HG03159 (cell line): ENCODE results near the gene ZBTB16.
"Not testable (repeated sequence)": the region's sequence is repeated elsewhere in the genome, so short reads cannot be mapped to it uniquely, and the experiment has no call there.

ENCODE experiments used
- ATAC-seq: cut with Tn5 transposase; IDR thresholded peaks from one replicate; pipeline ENCODE4 v1.9.1; 2021; ENCODE audit warnings: mild to moderate bottlenecking, moderate library complexity; ENCODE audit not compliant: unreplicated experiment

Gene ZBTB16

DNA sequence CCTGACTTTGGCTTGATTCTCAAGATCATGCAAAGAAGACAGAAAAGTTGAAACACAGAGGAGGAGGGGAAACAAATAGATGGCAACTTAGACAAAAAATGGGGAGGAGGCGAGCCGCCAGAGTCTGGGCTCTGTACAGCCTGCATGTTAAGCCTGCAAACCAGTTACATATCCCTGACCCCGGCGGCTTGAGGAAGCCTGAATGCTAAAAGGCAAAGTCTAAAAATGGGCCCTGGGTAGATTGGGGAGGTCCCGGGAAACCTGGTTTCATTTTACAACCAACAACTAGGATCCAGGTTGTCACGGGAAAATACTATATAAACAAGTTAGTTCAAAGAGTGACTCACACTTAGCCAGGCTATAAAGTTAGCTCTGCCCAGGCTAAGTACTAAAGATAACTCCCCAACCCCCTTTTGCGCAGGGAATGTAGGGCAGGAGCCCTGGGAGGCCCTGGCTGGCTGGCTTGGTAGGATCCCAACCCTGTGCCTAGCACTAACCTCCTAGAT is 18.8 kb upstream of the ZBTB16 start:
- ATAC-seq, result no peak

DNA sequence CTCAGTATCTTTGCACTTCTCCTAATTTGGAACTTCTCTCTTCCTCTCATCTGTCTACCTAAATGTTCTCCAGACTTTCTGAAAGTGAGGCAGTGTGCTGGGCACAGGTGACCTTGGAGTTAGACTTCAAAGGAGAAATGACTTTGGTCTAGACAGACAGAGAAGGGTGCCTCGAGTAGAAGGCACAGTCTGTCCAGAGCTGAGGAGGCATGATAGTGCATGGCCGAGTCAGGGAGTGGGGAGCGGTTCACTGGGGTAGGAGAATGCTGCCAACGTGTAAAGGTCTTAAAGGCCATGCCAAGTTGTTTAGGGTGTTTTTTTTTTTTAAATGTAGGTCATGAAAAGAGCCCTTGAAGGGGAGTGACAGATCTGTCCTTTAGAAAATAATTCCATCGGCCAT is 17.3 kb upstream of the ZBTB16 start:
- ATAC-seq, result no peak

DNA sequence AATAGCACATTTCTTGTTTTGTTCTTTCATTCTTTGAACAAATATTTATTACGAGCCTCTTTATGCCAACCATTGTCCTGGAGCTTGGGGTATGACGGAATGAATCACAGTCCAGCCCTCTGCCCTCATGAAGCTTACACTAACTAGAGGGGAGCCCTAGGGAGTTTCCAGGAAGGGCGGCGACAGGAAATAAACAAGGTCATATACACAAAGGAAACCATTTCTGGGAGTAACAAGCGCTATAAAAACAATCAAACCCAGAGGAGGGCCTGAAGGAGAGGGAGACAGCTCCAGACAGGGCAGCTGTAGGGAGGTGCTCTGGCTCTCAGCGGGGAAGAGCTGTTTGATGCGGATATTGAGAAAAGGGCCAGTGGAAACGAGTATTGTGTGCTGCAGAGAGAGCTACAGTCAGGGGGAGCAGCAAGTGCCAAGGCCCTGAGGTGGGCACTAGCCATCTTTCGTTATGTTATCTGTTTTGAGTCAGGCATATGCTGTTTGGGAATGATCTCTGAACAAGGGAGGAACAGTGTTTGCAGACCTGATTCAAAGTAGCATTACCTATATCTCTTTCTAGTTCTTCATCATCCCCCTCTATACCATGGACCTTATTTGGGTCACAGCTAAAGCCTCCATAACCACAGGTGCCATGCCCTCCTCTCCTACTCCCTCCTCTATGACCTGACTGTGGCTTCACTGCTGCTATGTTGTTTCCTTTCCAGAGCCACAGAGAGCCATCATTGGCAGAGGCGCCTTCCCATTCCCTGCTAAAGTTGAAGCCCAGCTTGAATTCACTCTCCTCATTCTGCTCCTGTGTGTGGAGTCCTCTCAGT is 15.3 kb upstream of the ZBTB16 start:
- no peak for ATAC-seq

DNA sequence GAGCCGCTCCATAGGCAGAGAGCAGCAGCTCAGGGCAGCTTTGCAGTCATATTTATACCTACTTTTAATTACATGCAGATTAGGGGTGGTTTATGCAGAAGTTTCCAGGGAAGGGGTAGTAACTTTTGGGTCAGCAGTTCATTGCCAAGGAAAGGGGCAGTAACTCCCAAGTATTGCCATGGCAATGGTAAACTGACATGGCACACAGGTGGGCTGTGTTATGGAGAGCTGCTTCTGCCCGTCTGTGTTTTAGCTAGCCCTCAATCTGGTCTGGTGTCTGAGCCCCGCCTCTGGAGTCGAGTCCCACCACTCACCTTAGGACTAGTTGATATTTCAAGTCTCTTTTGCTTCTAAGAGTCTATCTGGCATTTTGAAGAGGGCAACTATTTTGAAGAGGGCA is 12.2 kb upstream of the ZBTB16 start:
- ATAC-seq, result no peak

DNA sequence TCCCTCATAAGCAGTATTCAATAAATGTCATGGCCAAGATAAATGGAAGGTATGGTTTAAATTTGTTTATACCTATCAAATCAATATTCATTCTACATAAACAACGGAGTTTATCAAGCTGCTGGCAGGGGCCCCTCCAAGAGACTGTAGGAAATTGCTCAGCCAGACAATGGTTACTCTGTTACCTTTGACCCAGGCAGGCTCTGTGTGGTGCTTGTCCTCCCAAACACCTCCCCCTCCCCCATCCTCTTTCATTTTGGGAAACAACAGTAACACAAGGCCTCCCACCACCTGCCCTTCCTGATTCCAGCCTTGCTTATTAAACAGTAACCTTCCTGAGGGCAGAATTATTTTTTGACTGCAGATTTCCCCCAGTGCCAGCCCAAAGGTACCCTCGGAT is 10.5 kb upstream of the ZBTB16 start:
- ATAC-seq, result no peak

DNA sequence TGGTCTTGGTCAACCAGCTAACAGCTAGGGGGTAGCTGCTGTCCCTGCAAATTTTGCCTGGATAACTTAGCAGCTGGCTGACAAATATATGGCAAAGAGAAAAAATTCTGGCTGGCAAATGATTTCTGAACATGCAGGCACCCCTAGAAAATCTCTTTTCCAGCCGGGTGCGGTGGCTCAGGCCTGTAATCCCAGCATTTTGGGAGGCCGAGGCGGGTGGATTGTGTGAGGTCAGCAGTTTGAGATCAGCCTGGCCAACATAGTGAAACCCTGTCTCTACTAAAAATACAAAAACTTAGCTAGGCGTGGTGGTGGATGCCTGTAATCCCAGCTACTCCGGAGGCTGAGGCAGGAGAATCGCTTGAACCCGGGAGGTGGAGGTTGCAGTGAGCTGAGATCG is 9.7 kb upstream of the ZBTB16 start:
- not testable (repeated sequence) for ATAC-seq

DNA sequence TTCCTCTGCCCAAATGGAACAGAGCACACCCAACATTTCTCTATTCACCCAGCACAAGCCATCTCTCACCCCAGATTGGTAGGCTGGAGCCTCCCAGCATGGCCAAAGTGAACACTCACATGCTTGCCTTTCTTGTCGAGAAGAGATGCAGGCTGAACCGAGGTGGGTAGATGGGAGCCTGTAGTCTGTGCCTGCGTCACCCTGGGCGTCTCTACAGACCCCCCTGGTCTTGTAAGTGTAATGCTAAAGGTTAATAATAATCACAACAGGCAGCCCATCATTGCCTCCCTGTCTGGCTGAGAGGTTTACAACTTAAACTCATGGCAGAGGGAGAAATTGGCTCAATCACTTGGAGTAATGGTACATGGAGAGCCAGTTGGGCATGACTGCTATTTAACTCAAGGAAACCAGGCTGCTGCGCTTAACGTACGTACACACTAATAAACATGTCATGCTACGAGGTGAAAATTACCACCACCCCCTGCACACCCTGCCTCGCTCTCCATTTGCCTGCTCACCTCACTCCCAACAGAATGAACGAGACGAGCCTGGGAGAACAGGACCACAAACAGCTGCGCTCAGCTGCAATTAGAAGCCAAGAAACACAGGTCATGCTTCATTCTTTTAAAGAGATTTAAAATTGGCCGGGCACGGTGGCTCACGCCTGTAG is 9.1 kb upstream of the ZBTB16 start:
- ATAC-seq, result no peak

DNA sequence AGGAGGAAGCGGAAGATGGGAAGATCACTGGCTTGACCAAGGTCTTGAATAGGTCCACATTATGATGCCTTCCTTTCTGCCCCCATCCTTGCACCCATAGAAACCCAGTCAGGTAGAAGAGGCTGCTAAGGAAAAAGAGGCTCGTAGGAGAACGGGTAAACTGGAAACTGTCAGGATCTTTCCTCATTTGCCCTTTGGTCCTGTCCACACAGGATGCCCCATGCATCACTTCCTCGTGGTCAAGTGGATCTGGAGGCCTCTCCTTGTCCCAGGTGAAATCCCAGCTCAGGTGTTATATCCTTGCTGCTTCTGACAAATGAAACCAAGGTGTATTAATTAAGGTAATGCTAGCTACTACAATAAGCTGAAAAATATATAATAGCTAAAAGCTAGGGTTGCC is 8.0 kb upstream of the ZBTB16 start:
- no peak for ATAC-seq

DNA sequence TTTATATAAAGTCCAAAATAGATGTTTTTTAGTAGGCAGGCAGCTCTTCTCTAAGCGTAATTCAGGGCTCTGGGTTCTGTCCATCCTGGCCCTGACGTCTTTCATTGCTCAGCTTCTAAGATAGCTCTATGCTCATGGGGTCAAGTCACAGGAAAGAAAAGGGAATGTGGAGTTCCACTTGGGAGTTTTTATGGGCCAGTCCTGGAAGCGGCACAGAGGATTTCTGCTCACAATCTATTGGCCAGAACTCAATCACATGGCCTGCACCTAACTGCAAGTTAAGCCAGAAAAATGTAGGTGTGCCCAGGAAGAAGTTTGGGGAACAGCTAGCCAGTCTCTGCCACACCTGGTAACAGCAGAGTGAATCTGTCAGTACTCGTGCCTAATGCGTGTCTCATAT is 7.4 kb upstream of the ZBTB16 start:
- no peak for ATAC-seq

DNA sequence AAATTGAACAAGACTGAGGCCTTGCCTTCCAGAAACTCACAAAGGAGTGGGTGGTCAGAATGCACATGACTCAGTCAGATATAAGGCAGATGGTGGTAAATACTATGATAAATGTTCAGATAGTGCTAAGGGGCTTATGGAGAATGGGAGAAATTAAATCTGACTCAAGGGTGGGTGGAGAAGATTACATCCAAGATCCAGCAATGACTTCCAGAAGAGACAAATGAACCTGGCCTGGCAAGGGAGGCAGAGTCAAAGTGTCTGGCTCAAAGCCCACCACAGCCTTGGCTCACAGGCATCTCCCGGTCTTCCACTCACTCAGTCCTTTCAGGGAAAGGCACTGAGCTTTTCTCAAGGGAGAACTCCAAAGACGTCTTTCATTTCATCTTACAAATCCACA is 6.1 kb upstream of the ZBTB16 start:
- no peak for ATAC-seq

DNA sequence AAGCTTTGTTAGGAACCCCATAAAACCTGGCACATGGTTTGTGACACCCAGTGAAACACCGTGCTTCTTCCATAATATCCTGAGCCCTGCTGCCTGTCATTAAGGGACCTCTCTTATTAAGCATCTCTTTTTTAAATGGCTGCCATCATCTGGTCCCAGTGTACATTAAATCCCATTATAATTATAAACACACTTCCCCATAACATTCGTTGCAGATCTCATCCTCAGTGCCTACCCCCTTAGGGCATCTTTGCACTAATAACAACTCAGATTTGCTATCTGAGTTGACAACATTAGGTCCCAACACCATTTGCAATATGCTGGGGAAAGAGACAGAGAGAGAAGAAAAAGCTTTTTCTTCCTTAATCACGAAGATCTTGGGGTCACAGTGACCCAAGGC is 4.7 kb upstream of the ZBTB16 start:
- ATAC-seq, result no peak

DNA sequence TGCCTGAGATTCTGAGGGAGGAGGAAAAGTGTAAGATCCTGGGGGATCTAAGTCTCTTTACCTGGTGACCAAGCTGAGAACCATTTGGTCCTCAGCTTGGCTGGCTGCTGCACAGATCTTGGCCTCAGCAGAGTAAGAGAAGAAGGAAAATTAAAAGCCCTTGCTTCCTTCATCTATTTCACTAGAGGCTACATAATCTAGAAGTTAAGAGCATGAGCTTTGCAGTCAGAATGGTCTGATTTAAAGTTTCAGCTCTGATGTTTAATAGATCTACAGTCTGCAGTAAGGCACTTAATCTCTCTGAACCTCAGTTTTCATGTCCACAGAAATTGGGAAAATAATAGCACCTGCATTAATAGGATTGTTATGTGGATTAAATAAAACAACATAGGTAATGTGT is 3.1 kb upstream of the ZBTB16 start:
- ATAC-seq, result no peak

DNA sequence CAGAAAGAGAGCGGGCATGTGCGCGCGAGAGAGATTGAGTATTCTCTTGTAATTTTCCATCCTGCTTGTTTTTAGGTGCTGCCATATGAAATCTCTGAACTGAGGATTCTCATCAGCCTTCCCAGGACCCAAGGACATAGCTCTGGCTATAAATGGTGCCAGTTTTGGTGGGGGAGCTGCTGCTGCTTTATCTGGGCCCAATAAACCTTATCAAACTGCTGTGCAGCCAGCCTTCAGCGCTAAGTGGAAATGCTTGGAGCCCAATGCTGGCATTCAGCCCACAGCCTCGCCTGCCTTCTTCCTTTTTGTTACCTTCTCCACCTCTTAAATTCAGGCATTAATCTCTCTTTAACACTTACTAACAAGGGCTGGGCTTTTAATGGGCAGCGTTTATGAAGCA is 2.4 kb upstream of the ZBTB16 start:
- ATAC-seq, result no peak

DNA sequence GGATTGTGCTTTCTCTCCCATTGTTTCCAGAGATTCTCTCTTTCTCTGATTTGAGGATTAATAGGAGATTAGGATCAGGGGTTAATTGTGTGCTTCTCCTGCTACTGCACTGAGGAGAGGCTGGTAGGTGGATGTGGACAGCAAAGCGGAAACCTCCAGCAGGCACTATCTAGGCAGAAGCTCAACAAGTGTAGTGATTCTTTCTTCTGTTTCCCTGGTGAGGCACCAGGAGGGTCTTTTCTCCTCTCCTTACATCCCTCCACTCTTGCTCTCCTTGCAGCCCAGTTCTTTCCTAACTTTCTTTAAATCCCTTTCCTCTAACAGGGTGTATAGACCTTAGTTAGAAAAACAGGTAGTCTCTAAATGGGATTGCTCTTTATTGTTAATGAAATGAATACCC is 1.9 kb upstream of the ZBTB16 start:
- ATAC-seq, result no peak

DNA sequence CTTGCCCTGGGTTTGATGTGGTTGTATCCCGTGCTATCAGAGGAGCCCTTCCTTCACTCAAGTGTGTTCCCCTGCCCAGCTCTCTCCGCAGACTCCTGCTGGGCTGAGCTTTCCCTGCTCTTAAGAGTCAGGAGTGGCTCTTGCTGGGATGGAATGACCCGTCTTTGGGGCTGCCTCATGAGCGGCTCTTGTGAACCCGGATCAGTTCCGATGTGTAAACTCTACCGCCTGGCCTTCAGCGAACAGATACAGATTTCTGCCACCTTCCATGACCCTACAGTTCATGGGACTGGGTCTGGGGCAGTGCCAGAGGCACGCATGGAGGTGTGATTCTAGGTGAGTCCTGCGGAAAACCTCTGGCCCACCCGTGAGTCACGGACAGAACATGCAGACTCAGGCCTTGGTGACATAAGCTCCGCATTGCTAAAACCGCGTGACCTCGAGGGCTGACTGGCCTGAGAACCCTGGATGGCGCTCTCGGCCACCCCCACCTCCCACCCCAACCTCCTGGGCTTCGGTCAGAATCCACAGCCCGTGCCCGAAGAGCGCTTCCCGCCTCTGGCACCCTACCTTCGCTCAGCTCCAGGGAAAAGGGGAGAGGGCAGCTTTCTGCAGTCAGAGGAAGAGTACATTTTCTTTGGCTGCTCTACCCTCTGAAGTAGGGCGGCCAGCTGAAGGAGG is 1.3 kb upstream of the ZBTB16 start:
- no peak for ATAC-seq

DNA sequence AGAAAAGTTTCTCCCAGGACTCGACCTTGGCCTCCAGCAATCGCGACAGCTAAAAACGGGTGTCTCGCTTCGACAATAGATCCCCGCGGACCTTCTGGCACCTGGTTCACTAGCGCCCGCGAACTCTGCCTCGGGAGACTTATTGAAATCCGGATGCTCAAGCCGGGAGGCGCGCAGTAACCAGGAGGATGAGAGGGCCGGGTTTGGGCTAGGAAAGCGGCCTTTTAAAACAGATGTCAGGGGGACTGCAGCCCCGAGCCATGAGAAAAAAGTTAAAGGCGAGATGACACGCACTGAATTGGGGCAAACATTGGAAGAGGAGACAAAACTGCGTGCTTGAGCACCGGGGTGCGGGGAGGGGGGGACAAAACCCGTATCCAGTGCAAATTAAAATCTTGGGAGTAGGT is 637 bp upstream of the ZBTB16 start:
- ATAC-seq, result no peak

DNA sequence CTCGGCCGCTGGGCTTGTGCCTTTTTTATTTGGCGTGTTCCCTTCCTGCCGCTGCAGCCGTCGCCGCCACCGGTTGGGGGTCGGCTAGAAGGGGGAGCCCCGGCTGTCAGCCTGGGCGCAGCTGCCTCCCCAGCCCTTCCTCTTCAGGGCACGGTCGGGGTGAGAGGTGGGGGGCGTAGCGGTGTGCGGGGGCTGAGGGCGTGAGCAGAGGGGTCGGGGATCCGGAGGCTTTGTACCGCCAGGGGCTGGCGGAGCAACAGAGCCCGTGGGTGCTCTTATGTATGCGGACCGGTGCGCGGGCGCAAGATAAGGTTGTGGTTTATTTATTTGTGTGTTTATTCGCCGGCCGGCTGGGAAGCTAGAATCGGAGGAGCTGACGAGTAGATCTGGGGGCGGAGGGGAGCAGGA is 477 bp downstream of the ZBTB16 start:
- ATAC-seq, result no peak

DNA sequence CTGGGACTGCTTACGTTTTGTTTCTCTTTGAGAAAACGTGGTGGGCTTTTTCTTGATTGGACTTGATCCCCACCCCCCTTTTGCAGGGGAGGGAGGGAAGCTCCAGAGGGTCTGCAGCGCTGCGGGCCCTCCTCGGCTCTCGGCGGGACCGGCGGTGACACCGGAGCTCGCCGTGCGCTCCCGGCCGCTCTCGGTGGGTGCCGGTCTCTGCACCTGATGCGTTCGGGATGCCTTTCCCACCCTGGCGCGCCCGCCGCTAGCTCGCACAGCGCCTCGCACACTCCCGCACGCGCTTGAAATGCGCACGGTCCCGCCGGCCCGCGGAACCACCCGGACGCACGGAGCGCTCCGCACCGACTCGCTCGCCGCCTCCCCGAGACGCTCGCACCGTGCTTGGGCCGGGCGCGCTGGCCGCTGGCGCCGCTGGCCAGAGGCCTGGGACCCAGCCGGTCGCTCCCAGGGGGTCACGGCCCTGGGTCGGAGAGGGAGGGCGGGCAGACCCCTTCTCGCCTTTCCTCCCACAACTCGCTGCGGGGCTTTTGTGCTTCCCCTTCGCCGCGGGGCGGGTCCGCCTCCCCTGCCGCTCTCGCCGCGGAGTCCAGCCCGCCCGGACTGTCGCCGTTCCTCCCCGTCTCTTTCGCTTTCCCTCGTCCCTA is 1.0 kb downstream of the ZBTB16 start:
- no peak for ATAC-seq

DNA sequence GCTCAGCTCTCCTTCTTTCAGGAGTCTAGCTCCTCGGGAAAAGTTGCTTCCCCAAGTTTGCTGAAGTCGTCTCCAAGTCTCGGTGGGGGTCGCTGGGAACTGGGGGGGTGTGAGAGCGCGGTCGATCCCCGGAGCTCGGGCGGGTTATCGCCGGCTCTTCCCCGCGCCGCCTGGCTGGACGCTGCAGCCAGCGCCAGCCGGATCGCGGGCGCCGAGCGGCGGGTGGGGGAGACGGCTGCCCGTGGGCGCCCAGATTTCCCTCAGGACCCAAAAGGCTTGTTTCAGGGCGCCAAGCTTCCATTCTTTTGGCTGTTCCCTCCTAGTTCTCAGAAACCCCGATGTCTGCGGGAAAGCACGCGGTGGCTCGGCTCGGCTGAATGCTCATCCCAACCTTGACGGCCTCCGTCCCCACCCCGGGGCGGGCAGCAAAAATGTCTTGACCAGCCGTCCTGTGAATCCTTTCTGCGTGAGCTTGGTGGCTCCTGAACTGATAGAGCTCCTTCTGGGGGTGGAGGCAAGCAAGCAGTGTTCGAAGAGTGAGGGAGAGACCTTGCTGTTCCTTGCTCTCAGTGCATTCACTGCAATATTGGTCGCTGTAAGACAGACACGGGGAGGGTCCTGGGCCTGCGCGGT is 1.7 kb downstream of the ZBTB16 start:
- ATAC-seq, result no peak

DNA sequence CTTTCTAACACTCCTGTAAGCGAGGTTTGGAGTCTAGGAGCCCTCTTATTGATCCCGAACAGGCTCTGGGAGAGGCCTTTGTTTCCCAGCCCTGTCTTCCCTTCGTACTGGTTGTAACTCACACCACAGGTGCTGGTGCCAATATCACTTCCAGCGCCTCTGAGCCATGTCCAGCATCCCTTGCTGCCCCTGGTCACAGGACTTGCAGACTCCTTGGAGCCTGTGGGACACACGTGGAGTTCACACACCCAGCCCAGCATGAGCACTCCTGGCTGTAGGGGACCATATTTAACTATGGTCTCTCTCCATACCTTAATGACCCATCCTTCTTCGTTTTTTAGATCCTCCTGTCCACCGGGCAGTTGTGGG is 2.2 kb downstream of the ZBTB16 start:
- no peak for ATAC-seq

DNA sequence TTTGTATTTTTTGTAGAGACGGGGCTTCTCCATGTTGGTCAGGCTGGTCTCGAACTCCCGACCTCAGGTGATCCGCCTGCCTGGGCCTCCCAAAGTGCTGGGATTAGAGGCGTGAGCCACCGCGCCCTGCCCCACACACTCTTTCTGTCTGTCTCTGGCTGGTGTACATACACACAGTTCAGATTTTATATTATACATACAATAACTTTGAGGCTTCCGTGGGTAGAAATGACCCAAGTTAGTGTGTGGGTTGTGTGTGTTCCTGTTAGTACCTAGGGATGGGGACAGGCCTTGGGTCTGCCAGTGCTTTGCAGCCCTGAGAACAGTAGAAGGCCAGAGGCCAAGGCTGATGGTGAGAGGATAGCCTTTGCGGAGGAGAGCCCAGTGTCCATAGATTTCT is 2.8 kb downstream of the ZBTB16 start:
- no peak for ATAC-seq
